DND-41 (cell line): ENCODE measurements around the gene NR3C1.

Source experiments
- ATAC-seq: fragments of 200-7000 bp; cut with Tn5 transposase; 3 replicates; pipeline ENCODE4 v1.9.1; 2021; ENCODE audit warnings: low read depth; ENCODE audit not compliant: insufficient read depth
- DNase-seq: peaks from one replicate; pipeline ENCODE4 v3.0.0-alpha.2; 2020
- H2AFZ ChIP-seq: 2 replicates; pipeline ENCODE4 v1.6.0; 2012; ENCODE audit warnings: low read depth, low read length
- H3K27ac ChIP-seq: 2 replicates; pipeline ENCODE4 v1.5.1; 2012; ENCODE audit warnings: low read length, inconsistent platforms
- H3K27me3 ChIP-seq: fragments of 200-600 bp; sonication (generic); 2 replicates; pipeline ENCODE4 v1.6.0; 2012; ENCODE audit warnings: low read length, mild to moderate bottlenecking, inconsistent platforms; ENCODE audit not compliant: insufficient read depth, poor library complexity
- H3K36me3 ChIP-seq: 2 replicates; pipeline ENCODE4 v1.5.1; 2012; ENCODE audit warnings: low read length, inconsistent platforms; ENCODE audit not compliant: insufficient read depth
- H3K4me1 ChIP-seq: 2 replicates; pipeline ENCODE4 v1.5.1; 2012; ENCODE audit warnings: mild to moderate bottlenecking, low read length; ENCODE audit not compliant: insufficient read depth
- H3K4me2 ChIP-seq: 2 replicates; pipeline ENCODE4 v1.6.0; 2012; ENCODE audit warnings: mild to moderate bottlenecking, moderate library complexity, low read length, inconsistent platforms; ENCODE audit not compliant: insufficient read depth
- H3K4me3 ChIP-seq, 2 experiments: fragments of 200-600 bp in 1 of 2; shearing (Covaris generic) in 1 of 2; 2 replicates each; pipeline ENCODE4 v1.5.1; 2012 to 2016; ENCODE audit warnings: inconsistent platforms in 2 of 2, low read length in 2 of 2, mild to moderate bottlenecking in 2 of 2, low read depth in 1 of 2, moderate library complexity in 1 of 2
- H3K79me2 ChIP-seq: 2 replicates; pipeline ENCODE4 v1.6.0; 2012; ENCODE audit warnings: low read length, inconsistent platforms; ENCODE audit not compliant: insufficient read depth
- H3K9ac ChIP-seq: 2 replicates; pipeline ENCODE4 v1.6.0; 2012; ENCODE audit warnings: low read depth, mild to moderate bottlenecking, inconsistent platforms, low read length, moderate library complexity
- H3K9me3 ChIP-seq: 2 replicates; pipeline ENCODE4 v1.5.1; 2012; ENCODE audit warnings: low read length, moderate library complexity, mild to moderate bottlenecking, inconsistent platforms; ENCODE audit not compliant: insufficient read depth, severe bottlenecking
- H4K20me1 ChIP-seq: 2 replicates; pipeline ENCODE4 v1.6.0; 2012; ENCODE audit warnings: low read length; ENCODE audit not compliant: insufficient read depth
- EZH2 ChIP-seq: IDR thresholded peaks from 3 replicates; pipeline ENCODE4 v1.6.1; 2012; ENCODE audit warnings: borderline replicate concordance, low read depth, mild to moderate bottlenecking, moderate library complexity, low read length, inconsistent platforms; ENCODE audit not compliant: severe bottlenecking
- TF ChIP-seq, protein P1 (sequence below): IDR thresholded peaks from 2 replicates; pipeline ENCODE4 v1.5.1; 2012; ENCODE audit warnings: borderline replicate concordance, low read length, moderate library complexity, mild to moderate bottlenecking; ENCODE audit not compliant: poor library complexity, severe bottlenecking; ENCODE audit errors: extremely low read depth

NR3C1 gene

DNA sequence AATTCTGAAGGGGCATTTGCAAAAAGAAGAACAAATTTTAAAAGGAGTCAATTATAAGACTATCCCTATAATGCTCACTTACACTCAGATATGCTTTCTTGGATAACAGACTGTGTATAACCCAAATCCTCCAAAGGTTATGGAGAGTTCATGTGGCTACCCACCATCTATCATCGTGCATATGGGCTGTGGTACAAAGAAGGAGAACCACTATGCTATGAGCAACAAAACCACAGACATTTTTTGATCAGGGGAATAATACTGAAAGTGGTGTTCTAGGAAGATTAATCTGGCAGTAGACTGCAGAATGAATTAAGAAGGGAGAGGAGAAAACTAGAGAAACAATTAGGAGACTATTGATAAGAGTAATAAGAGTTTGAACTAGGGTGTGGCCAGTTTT is 16.8 kb downstream of the NR3C1 start:
- Histone ChIP-seq H3K27ac (no peak overlapping the region), H3K4me1 (peaks cover 19% of the 10 kb centered on the region; the same call in 1 of the 2 replicates), H2AFZ (no peak overlapping the region)

DNA sequence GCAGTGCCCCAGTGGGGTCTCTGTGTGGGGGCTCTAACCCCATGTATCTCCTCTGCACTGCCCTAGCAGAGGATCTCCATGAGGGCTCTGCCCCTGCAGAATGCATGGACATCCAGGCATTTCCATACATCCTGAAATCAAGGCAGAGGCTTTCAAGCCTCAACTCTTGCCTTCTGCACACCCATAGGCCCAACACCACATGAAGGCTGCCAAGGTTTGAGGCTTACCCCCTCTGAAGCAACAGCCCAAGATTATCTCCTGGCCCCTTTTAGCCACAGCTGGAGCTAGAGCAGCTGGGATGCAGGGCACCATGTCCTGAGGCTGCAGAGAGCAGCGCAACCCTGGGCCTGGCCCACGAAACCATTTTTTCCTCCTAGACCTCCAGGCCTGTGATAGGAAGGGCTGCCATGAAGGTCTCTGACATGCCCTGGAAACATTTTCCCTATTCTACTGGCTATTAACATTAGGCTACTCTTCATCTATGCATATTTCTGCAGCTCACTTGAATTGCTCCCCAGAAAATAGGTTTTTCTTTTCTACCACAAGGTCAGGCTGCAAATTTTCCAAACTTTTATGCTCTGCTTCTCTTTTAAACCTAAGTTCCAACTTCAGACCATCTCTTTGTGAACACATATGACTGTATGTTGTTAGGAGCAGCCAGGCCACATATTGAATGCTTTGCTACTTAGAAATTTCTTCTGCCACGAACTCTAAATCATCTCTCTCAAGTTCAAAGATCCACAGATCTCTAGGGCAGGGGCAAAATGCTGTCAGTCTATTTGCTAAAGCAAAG is 18.4 kb downstream of the NR3C1 start:
- ATAC-seq = no peak

More for the DNA sequence above, 16.8 kb downstream of the NR3C1 start:
- Histone ChIP-seq H3K27me3 (no peaks in the 10 kb centered on the region), H3K4me3 (no peak overlapping the region), H3K79me2 (peaks cover 100% of the 10 kb centered on the region), H4K20me1 (peaks cover 49% of the 10 kb centered on the region), H3K36me3 (peaks cover 83% of the 10 kb centered on the region), H3K9me3 (peaks cover 27% of the 10 kb centered on the region), H3K4me2 (no peak overlapping the region), H3K9ac (no peak overlapping the region)
- ATAC-seq (peak; percentile 70), DNase-seq (no peak)
- TF ChIP-seq, protein P1, sequence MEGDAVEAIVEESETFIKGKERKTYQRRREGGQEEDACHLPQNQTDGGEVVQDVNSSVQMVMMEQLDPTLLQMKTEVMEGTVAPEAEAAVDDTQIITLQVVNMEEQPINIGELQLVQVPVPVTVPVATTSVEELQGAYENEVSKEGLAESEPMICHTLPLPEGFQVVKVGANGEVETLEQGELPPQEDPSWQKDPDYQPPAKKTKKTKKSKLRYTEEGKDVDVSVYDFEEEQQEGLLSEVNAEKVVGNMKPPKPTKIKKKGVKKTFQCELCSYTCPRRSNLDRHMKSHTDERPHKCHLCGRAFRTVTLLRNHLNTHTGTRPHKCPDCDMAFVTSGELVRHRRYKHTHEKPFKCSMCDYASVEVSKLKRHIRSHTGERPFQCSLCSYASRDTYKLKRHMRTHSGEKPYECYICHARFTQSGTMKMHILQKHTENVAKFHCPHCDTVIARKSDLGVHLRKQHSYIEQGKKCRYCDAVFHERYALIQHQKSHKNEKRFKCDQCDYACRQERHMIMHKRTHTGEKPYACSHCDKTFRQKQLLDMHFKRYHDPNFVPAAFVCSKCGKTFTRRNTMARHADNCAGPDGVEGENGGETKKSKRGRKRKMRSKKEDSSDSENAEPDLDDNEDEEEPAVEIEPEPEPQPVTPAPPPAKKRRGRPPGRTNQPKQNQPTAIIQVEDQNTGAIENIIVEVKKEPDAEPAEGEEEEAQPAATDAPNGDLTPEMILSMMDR = no peak
- TF ChIP-seq EZH2 = no peak

DNA sequence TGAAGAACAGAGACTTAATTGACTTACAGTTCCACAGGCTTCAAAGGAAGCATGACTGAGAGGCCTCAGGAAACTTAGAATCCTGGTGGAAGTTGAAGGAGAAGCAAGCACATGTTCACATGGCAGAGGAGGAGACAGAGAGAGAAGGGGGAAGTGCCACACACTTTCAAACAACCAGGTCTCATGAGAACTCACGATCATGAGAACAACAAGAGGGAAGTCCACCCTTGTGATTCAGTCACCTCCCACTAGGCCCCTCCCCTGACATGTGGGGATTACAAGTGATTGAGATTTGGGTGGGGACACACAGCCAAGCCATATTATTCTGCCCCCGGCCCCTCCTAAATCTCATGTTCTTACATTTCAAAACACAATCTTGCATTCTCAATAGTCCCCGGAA is 19.5 kb downstream of the NR3C1 start:
- H2AFZ ChIP-seq = no peak overlapping the region
- no peak overlapping the region for H3K9ac ChIP-seq
- TF ChIP-seq, protein P1 = no peak
- TF ChIP-seq EZH2 = no peak
- peaks cover 23% of the 10 kb centered on the region; the same call in 1 of the 2 replicates for H3K4me1 ChIP-seq
- H3K4me2 ChIP-seq = no peak overlapping the region
- H3K27ac ChIP-seq = no peak overlapping the region
- peaks cover 68% of the 10 kb centered on the region for H4K20me1 ChIP-seq
- H3K4me3 ChIP-seq = no peak overlapping the region
- H3K79me2 ChIP-seq = peaks cover 100% of the 10 kb centered on the region
- ATAC-seq (no peak), DNase-seq (no peak)
- H3K27me3 ChIP-seq = no peaks in the 10 kb centered on the region
- H3K9me3 ChIP-seq = peaks cover 27% of the 10 kb centered on the region
- peaks cover 75% of the 10 kb centered on the region for H3K36me3 ChIP-seq

More for the DNA sequence above, 18.4 kb downstream of the NR3C1 start:
- Histone ChIP-seq H3K4me3 (no peak overlapping the region), H4K20me1 (peaks cover 63% of the 10 kb centered on the region), H3K4me1 (peaks cover 22% of the 10 kb centered on the region; the same call in 1 of the 2 replicates), H3K9me3 (peaks cover 27% of the 10 kb centered on the region), H3K27ac (no peak overlapping the region), H3K4me2 (no peak overlapping the region), H3K9ac (no peak overlapping the region), H2AFZ (no peak overlapping the region), H3K36me3 (peaks cover 75% of the 10 kb centered on the region), H3K27me3 (no peaks in the 10 kb centered on the region), H3K79me2 (peaks cover 100% of the 10 kb centered on the region)
- TF ChIP-seq EZH2 = no peak
- TF ChIP-seq, protein P1 = no peak
- DNase-seq = no peak
